IMR-90 (cell line): Measurements from ENCODE around the gene SMAP1.

ENCODE experiments used
- BHLHE40 ChIP-seq: fragments of 150-350 bp; IDR thresholded peaks from 2 replicates; pipeline ENCODE4 v1.6.1; 2016; ENCODE audit warnings: mild to moderate bottlenecking, low read depth, low read length
- CEBPB ChIP-seq: IDR thresholded peaks from 2 replicates; pipeline ENCODE4 v1.6.1; 2012; ENCODE audit warnings: low read depth, low read length, improper control_type of control experiment
- CHD1 ChIP-seq: IDR thresholded peaks from 2 replicates; pipeline ENCODE4 v1.6.1; 2012; ENCODE audit warnings: low read depth, low read length, improper control_type of control experiment
- CTCF ChIP-seq: conservative IDR thresholded peaks from 2 replicates; pipeline ENCODE4 v1.5.1; 2012; ENCODE audit warnings: mild to moderate bottlenecking, low read depth, low read length, improper control_type of control experiment
- ELK1 ChIP-seq: fragments of 150-350 bp; IDR thresholded peaks from 2 replicates; pipeline ENCODE4 v1.6.1; 2016; ENCODE audit warnings: low read depth, mild to moderate bottlenecking, low read length, moderate library complexity, borderline replicate concordance
- MAFK ChIP-seq: IDR thresholded peaks from 2 replicates; pipeline ENCODE4 v1.6.1; 2012; ENCODE audit warnings: low read depth, low read length, improper control_type of control experiment
- MAZ ChIP-seq: IDR thresholded peaks from 2 replicates; pipeline ENCODE4 v1.6.1; 2012; ENCODE audit warnings: low read depth, mild to moderate bottlenecking, low read length, improper control_type of control experiment, moderate library complexity, borderline replicate concordance
- POLR2A ChIP-seq: IDR thresholded peaks from 2 replicates; pipeline ENCODE4 v1.6.1; 2012; ENCODE audit warnings: mild to moderate bottlenecking, low read depth, low read length
- RAD21 ChIP-seq: IDR thresholded peaks from 2 replicates; pipeline ENCODE4 v1.6.1; 2012; ENCODE audit warnings: low read length, improper control_type of control experiment
- RFX5 ChIP-seq: IDR thresholded peaks from 2 replicates; pipeline ENCODE4 v1.8.0; 2012; ENCODE audit warnings: low read depth, mild to moderate bottlenecking, low read length, moderate library complexity
- SMC3 ChIP-seq: fragments of 150-350 bp; IDR thresholded peaks from 2 replicates; pipeline ENCODE4 v1.6.1; 2016; ENCODE audit warnings: low read depth, mild to moderate bottlenecking, antibody characterized with exemption, low read length, moderate library complexity

- TF ChIP-seq CTCF (no peak), MAFK (no peak), CEBPB (no peak), POLR2A (no peak), CHD1 (no peak), RFX5 (no peak), RAD21 (no peak), MAZ (no peak), BHLHE40 (no peak), ELK1 (no peak), SMC3 (no peak)
Measured at GRCh38 chr6:70864401-70864800, 196.7 kb downstream of the SMAP1 start.
